ENCODE data around the gene RHBDF1.
"Not testable (repeated sequence)": the region's sequence is repeated elsewhere in the genome, so short reads cannot be mapped to it uniquely, and the experiment has no call there.

RHBDF1 gene

DNA sequence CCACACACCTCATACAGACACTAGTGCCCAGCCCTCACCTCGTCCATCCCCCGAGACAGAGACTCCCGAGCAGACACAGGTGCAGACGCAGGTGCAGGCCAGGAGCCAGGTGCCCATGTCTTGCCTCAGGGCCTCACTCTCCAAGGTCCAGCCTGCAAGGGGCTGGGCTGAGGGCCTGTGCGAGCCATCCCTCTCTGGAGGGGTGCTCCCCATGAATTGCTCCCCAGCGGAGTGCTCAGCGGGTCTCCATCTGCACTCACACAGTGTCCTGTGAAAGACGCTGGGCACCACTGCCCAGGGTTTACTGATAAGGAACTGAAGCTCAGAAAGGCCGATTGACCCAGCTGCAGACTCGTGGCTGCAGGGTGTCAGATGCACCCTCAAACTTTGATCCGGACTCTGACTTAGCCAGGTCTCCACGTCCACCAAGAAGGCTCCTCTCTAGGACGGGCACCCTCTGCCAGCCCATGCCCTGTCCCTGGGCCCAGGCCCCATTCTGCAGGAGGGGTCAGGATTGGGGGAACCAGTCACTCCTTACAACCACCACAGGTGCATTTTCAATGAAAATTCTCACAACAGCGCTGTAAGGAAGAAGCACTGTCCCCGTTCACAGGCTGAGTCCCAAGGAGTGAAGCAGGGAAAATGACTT lies 36.0 kb downstream of the RHBDF1 start:
- Histone ChIP-seq H3K27ac (peak overlapping the region in 3 of 11 experiments; percentile 41 to 72 (median 72); a peak in 6 of 22 replicates), H3K9me3 (replicated peaks in 1 of 11) (no peaks in the 10 kb centered on the region), H3K9ac (no peak overlapping the region), H3K4me2 (peak overlapping the region in 8 of 11 experiments; percentile 11 to 94 (median 90); a peak in 11 of 22 replicates), H3K27me3 (no peaks in the 10 kb centered on the region), H3K4me3 (no peak overlapping the region), H3K36me3 (peaks cover 0 to 58% (median 25%) of the 10 kb centered on the region in 11 experiments; a peak in 18 of 22 replicates), H3K4me1 (peaks cover 53 to 79% (median 75%) of the 10 kb centered on the region in 10 experiments), H4K20me1 (peaks cover 0 to 56% (median 26%) of the 10 kb centered on the region in 11 experiments; a peak in 14 of 22 replicates)
- no peak for TF ChIP-seq Cebpa-rat (IDR thresholded peaks at IDR 0.05)

DNA sequence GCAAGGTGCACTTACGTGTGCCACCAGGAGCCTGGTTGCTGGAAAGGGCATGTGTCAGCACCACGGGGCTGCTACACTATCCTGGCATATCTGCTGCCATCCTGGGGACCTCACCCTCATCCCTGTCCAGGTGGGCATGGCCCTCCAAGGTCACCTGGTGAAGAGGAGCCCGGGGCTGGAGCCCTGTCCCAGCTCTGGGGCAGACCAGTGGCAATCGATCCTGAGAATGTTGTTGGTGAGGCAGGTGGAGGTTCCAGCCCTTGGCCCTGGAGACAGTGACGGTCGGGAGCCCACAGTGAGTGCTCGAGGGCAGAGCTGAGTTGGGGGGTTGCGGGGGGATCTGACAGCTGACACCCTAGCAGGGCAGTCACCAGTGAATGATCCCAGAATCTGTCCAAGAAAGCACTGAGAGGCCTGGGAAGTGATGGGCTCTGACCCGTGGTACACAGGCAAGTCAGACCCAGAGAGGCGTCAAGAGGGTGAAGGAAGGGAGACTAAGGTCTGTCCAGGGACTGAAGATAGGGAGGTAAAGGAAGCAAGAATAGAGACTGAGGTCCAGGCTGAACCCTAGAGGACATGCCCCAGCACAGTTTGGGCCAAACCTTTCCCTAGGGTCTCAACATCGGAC lies 36.6 kb downstream of the RHBDF1 start:
- peaks cover 53 to 81% (median 77%) of the 10 kb centered on the region in 10 experiments for H3K4me1 ChIP-seq
- peaks cover 0 to 51% (median 19%) of the 10 kb centered on the region in 11 experiments; a peak in 13 of 22 replicates for H3K36me3 ChIP-seq
- peak overlapping the region in 10 of 11 experiments; percentile 54 to 73 (median 66); a peak in 19 of 22 replicates for H3K27ac ChIP-seq
- peak overlapping the region; percentile 79 to 94 (median 91) for H3K4me2 ChIP-seq
- H4K20me1 ChIP-seq: peaks cover 0 to 53% (median 26%) of the 10 kb centered on the region in 11 experiments; a peak in 14 of 22 replicates
- H3K27me3 ChIP-seq: no peaks in the 10 kb centered on the region
- H3K4me3 ChIP-seq: no peak overlapping the region
- TF ChIP-seq Cebpa-rat (IDR thresholded peaks at IDR 0.05): no peak
- H3K9me3 ChIP-seq (replicated peaks in 1 of 11): no peaks in the 10 kb centered on the region
- peak overlapping the region in 10 of 11 experiments; percentile 7 to 63 (median 58); a peak in 14 of 22 replicates for H3K9ac ChIP-seq

DNA sequence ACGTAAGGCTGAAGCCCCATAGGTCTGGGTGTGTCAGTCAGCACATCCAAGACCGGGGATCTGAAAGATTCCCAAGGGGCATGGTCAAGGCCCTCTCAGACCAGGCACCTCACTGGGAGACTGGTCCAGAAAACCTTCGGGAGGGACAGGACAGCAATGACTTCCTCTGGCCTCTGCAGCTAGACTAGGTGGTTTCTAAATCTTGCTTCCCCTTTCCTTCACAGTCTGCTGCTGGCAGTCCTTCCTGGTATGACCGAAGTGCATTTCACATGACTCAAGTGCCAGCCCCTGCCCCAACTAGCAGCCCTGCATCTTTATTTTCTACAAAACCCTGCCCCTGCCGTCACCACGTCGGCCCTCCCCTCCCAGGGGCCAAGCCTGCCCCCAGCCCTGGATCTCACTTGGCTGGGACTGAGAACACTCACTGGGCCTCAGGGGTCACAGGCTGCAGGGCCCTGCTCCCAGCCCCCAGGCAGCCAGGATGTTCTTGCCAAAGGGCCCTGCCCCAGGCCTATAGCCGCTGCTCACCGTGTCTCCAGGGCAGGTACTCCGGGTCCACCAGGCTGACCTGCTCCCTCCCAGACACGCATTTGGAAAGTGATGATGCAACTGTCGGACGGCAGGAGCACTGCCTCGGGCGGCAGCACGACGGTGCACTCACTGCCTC lies 37.3 kb downstream of the RHBDF1 start:
- peak overlapping the region in 6 of 10 experiments; percentile 16 to 58 (median 32); a peak in 9 of 20 replicates for H3K4me3 ChIP-seq
- peaks cover 0 to 53% (median 26%) of the 10 kb centered on the region in 11 experiments; a peak in 14 of 22 replicates for H4K20me1 ChIP-seq
- H3K4me2 ChIP-seq: peak overlapping the region; percentile 79 to 94 (median 91)
- H3K27ac ChIP-seq: peak overlapping the region; percentile 42 to 73 (median 63); a peak in 21 of 22 replicates
- no peaks in the 10 kb centered on the region for H3K9me3 ChIP-seq (replicated peaks in 1 of 11)
- peaks cover 53 to 84% (median 76%) of the 10 kb centered on the region in 10 experiments for H3K4me1 ChIP-seq
- no peaks in the 10 kb centered on the region for H3K27me3 ChIP-seq
- H3K9ac ChIP-seq: peak overlapping the region in 10 of 11 experiments; percentile 7 to 68 (median 60); a peak in 17 of 22 replicates
- peaks cover 0 to 46% (median 13%) of the 10 kb centered on the region in 11 experiments; a peak in 12 of 22 replicates for H3K36me3 ChIP-seq
- TF ChIP-seq Cebpa-rat (IDR thresholded peaks at IDR 0.05): peak in 1 of 11 experiments; percentile 34; a peak in 1 of 22 replicates

GRCh38 chr16:34648-34987 lies 37.8 kb downstream of the RHBDF1 start:
- H3K9me3 ChIP-seq (replicated peaks in 1 of 11): no peaks in the 10 kb centered on the region
- H3K4me2 ChIP-seq: peak overlapping the region; percentile 79 to 94 (median 91)
- H3K9ac ChIP-seq: peak overlapping the region in 9 of 11 experiments; percentile 43 to 68 (median 61); a peak in 17 of 22 replicates
- peaks cover 0 to 48% (median 24%) of the 10 kb centered on the region in 11 experiments; a peak in 14 of 22 replicates for H4K20me1 ChIP-seq
- peaks cover 0 to 41% (median 8%) of the 10 kb centered on the region in 11 experiments; a peak in 9 of 22 replicates for H3K36me3 ChIP-seq
- H3K4me3 ChIP-seq: peak overlapping the region in 6 of 10 experiments; percentile 16 to 58 (median 32); a peak in 10 of 20 replicates
- no peak for TF ChIP-seq Cebpa-rat (IDR thresholded peaks at IDR 0.05)
- H3K27me3 ChIP-seq: no peaks in the 10 kb centered on the region
- H3K27ac ChIP-seq: peak overlapping the region in 9 of 11 experiments; percentile 57 to 73 (median 68); a peak in 18 of 22 replicates
- H3K4me1 ChIP-seq: peaks cover 47 to 83% (median 74%) of the 10 kb centered on the region in 10 experiments

DNA sequence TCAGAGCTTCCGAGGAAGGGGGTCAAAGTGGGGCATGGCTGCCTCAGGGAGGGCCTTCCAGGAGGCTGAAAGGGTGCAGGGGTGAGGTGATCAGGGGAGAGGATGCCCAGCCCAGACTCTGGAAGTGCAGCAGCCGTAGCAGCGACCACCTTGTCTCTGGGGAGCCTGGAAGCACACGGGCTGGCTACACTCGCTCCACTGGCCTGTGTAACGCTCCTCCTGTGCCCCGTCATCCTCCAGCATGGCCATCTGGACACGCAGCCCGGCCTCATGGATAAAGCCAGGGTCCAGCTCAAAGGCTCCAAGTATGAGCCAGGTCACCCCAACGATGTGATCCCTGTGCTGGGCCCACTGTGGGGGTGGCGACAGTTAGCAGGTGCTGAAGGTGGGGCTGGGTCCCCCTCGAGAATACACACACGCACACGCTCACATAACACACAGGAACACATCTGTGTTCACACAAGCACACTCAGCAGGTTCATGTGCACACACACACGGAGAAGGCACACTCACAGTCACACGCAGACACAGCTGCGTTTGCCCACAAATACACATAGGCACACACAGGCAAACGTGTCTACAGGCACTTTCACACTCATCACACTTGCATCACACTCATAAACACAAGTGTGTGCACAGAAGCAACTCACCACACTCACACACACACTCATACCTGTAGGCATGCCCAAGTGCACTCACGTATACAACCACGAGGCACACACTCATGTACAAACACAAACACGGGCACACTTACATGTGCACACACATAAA lies 38.4 kb downstream of the RHBDF1 start:
- peak overlapping the region in 5 of 10 experiments; percentile 20 to 58 (median 35); a peak in 6 of 20 replicates for H3K4me3 ChIP-seq
- peak overlapping the region in 9 of 11 experiments; percentile 43 to 68 (median 61); a peak in 14 of 22 replicates for H3K9ac ChIP-seq
- peaks cover 42 to 78% (median 69%) of the 10 kb centered on the region in 10 experiments for H3K4me1 ChIP-seq
- no peaks in the 10 kb centered on the region for H3K9me3 ChIP-seq (replicated peaks in 1 of 11)
- peak overlapping the region in 8 of 11 experiments; percentile 60 to 73 (median 69); a peak in 16 of 22 replicates for H3K27ac ChIP-seq
- H3K4me2 ChIP-seq: peak overlapping the region; percentile 79 to 94 (median 91)
- H3K36me3 ChIP-seq: peaks cover 0 to 36% (median 7%) of the 10 kb centered on the region in 11 experiments; a peak in 8 of 22 replicates
- peaks cover 0 to 42% (median 19%) of the 10 kb centered on the region in 11 experiments; a peak in 14 of 22 replicates for H4K20me1 ChIP-seq
- TF ChIP-seq Cebpa-rat (IDR thresholded peaks at IDR 0.05): no peak
- no peaks in the 10 kb centered on the region for H3K27me3 ChIP-seq

DNA sequence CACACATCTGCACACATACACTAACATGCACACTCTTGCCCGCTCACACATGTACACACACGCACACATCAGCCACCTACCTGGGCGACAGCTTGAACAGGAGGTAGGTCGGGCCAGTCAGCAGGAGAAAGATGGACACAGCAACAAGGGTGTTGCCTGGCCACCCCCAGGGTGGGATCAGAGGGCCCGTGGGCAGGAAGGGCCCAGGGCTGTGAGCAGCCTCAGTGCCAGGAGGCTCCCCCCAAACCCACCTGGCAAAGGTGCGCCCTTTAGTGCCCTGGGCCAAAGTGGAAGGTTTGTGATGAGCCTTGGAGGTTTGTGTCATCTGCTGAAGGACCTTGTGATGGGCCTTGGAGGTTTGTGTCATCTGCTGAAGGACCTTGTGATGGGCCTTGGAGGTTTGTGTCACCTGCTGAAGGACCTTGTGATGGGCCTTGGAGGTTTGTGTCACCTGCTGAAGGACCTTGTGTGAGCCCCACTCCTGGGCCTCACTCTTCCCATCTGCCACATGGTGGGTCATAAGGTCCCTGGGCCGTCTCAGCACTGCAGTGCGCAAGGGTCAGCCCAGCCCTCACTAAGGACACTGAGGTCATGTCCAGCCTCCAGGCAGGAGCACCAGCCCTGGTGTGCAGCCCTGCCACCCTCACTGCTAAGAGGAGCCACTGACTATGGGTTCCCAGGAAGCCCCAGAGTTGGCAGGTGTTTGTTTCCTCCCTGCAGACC lies 39.1 kb downstream of the RHBDF1 start:
- peak overlapping the region in 2 of 10 experiments; percentile 3 to 35; a peak in 3 of 20 replicates for H3K4me3 ChIP-seq
- H4K20me1 ChIP-seq: peaks cover 0 to 35% (median 11%) of the 10 kb centered on the region in 11 experiments; a peak in 10 of 22 replicates
- H3K27me3 ChIP-seq; H3K9me3 ChIP-seq (replicated peaks in 1 of 11): not testable (repeated sequence)
- H3K9ac ChIP-seq: peak overlapping the region in 6 of 11 experiments; percentile 2 to 62 (median 39); a peak in 4 of 22 replicates
- H3K4me1 ChIP-seq: peaks cover 34 to 74% (median 66%) of the 10 kb centered on the region in 10 experiments
- peak overlapping the region in 7 of 11 experiments; percentile 41 to 73 (median 68); a peak in 10 of 22 replicates for H3K27ac ChIP-seq
- H3K4me2 ChIP-seq: peak overlapping the region; percentile 79 to 94 (median 91)
- H3K36me3 ChIP-seq: peaks cover 0 to 29% (median 6%) of the 10 kb centered on the region in 11 experiments; a peak in 6 of 22 replicates

- H4K20me1 ChIP-seq: peaks cover 0 to 14% (median 5%) of the 10 kb centered on the region in 11 experiments; a peak in 10 of 22 replicates
- H3K36me3 ChIP-seq; H3K9me3 ChIP-seq (replicated peaks in 1 of 11); H3K27me3 ChIP-seq; H3K9ac ChIP-seq; H3K4me3 ChIP-seq; H3K27ac ChIP-seq: not testable (repeated sequence)
- H3K4me2 ChIP-seq: peak overlapping the region in 5 of 11 experiments; percentile 10 to 34 (median 28); a peak in 5 of 22 replicates
- H3K4me1 ChIP-seq: peaks cover 23 to 60% (median 52%) of the 10 kb centered on the region in 10 experiments
These were observed 41.8 kb downstream of the RHBDF1 start for GRCh38 chr16:30627-31026.

DNA sequence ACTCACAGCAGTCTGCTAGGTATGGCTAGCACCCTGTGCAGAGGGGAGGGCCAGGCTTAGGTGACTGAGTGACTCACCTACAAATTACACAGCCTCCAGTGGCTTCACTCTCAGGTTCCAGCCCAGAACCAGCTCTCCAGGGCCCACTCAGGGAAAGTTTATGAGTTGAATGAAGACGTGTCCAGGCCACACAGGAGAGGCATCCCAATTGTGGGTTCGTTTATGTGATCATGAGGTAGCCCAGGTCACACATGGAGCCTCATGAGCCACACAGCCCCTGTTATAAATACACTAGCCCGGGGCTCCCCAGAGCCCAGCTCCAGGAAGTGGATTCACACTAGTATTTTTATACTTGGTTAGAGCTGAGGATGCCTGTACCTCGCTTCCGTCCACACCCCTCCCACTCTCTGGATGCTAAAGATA lies 46.5 kb downstream of the RHBDF1 start:
- not testable (repeated sequence) for H3K9ac ChIP-seq; H3K4me3 ChIP-seq; H3K9me3 ChIP-seq (replicated peaks in 1 of 11); H3K27me3 ChIP-seq; H4K20me1 ChIP-seq; H3K36me3 ChIP-seq
- Histone ChIP-seq H3K4me2 (peak overlapping the region in 5 of 11 experiments; percentile 43 to 62 (median 51); a peak in 7 of 22 replicates), H3K4me1 (peaks cover 0 to 40% (median 30%) of the 10 kb centered on the region in 10 experiments; a peak in 14 of 20 replicates), H3K27ac (peak overlapping the region in 5 of 11 experiments; percentile 48 to 58 (median 54); a peak in 9 of 22 replicates)

- Histone ChIP-seq H3K27ac (peak overlapping the region in 8 of 11 experiments; percentile 45 to 67 (median 53); a peak in 9 of 22 replicates), H3K9ac (peak overlapping the region in 1 of 11 experiments; percentile 12; a peak in 2 of 22 replicates), H3K4me1 (peaks cover 0 to 30% (median 24%) of the 10 kb centered on the region in 10 experiments; a peak in 14 of 20 replicates), H3K4me2 (peak overlapping the region in 8 of 11 experiments; percentile 38 to 60 (median 46); a peak in 11 of 22 replicates)
- H4K20me1 ChIP-seq; H3K36me3 ChIP-seq; H3K27me3 ChIP-seq; H3K4me3 ChIP-seq; H3K9me3 ChIP-seq (replicated peaks in 1 of 11): not testable (repeated sequence)
These were observed 48.3 kb downstream of the RHBDF1 start for GRCh38 chr16:24151-24550.

- H3K9me3 ChIP-seq (replicated peaks in 1 of 11); H3K9ac ChIP-seq: not testable (repeated sequence)
These were observed 51.5 kb downstream of the RHBDF1 start for GRCh38 chr16:20886-21285.

More at GRCh38 chr16:20886-21285, 51.5 kb downstream of the RHBDF1 start:
- H3K36me3 ChIP-seq, H3K4me3 ChIP-seq, H3K27ac ChIP-seq, H3K4me2 ChIP-seq, H4K20me1 ChIP-seq, H3K27me3 ChIP-seq: not testable (repeated sequence)
- H3K4me1 ChIP-seq: peaks cover 0 to 14% (median 8%) of the 10 kb centered on the region in 10 experiments; a peak in 12 of 20 replicates

All from BLaER1 treated with 17β-estradiol and CSF1 and Interleukin-3, amounts not matched to agents 10 nM and 100 nM (cell line).